ENCODE measurements around the gene RAB3C. TPM values are rescaled to one million over a fixed set of nuclear protein-coding genes. Genes with fewer than 3 reads are reported as not detected.

Gene RAB3C
- total RNA-seq, 4 donors from 2014 or later: 0.33 to 3.4 (median 1.4) TPM

GRCh38 chr5:58653521-58653920 is 70.6 kb downstream of the RAB3C start:
- TF ChIP-seq CTCF (IDR thresholded peaks at IDR 0.05; ENCODE audit: low read depth): no peak

GRCh38 chr5:58666141-58666540 is 83.3 kb downstream of the RAB3C start:
- no peak for TF ChIP-seq CTCF (IDR thresholded peaks at IDR 0.05; ENCODE audit: low read depth)

GRCh38 chr5:58666598-58667581 is 84.0 kb downstream of the RAB3C start:
- TF ChIP-seq CTCF (IDR thresholded peaks at IDR 0.05; ENCODE audit: low read depth): no peak

GRCh38 chr5:58670582-58670981 is 87.7 kb downstream of the RAB3C start:
- TF ChIP-seq CTCF (IDR thresholded peaks at IDR 0.05; ENCODE audit: low read depth): no peak

GRCh38 chr5:58671155-58671554 is 88.3 kb downstream of the RAB3C start:
- TF ChIP-seq CTCF (IDR thresholded peaks at IDR 0.05; ENCODE audit: low read depth): no peak

GRCh38 chr5:58672521-58672920 is 89.6 kb downstream of the RAB3C start:
- no peak for TF ChIP-seq CTCF (IDR thresholded peaks at IDR 0.05; ENCODE audit: low read depth)

- TF ChIP-seq CTCF (IDR thresholded peaks at IDR 0.05; ENCODE audit: low read depth): no peak
Measured at GRCh38 chr5:58674070-58674469, 91.2 kb downstream of the RAB3C start.
